ENCODE results near the gene CRACR2B. TPM values are rescaled to one million over a fixed set of nuclear protein-coding genes. Genes with fewer than 3 reads are reported as not detected.

CRACR2B gene
- total and polyA plus RNA-seq, 2 of the 8 experiments (the other 6 are each of a cell fraction or from before 2014, with no cell fraction given): 18.2 to 26.4 TPM

- Histone ChIP-seq H3K9me3 (ENCODE audit: insufficient read depth in 2 of 2, low read depth in 1 of 2, low read length in 1 of 2) (no peaks in the 10 kb centered on the region), H2BK120ac (replicated peaks; ENCODE audit: low read depth, low read length) (no peak overlapping the region), H3K79me1 (ENCODE audit: low read depth, low read length) (peaks cover 9% of the 10 kb centered on the region; the same call in 1 of the 2 replicates), H2AFZ (ENCODE audit: low read length) (no peak overlapping the region), H2BK12ac (ENCODE audit: low read depth, low read length) (no peak overlapping the region), H2AK5ac (ENCODE audit: low read depth, low read length) (no peak overlapping the region), H2BK20ac (ENCODE audit: low read length) (no peak overlapping the region), H3K4ac (replicated peaks; ENCODE audit: insufficient read length, low read depth, low read length) (no peak overlapping the region), H3K4me2 (ENCODE audit: insufficient read depth in 1 of 2, low read depth in 2 of 2, low read length in 2 of 2) (no peak overlapping the region), H3K36me3 (ENCODE audit: control insufficient read depth in 2 of 4, insufficient read depth in 4 of 4, low read length in 3 of 4) (peaks cover 10 to 30% (median 24%) of the 10 kb centered on the region in 4 experiments; a peak in 7 of 8 replicates), H4K5ac (ENCODE audit: insufficient read length, low read depth, low read length) (no peak overlapping the region), H3K27ac (ENCODE audit: low read depth, low read length) (no peak overlapping the region), H4K91ac (replicated peaks; ENCODE audit: insufficient read length, low read length) (no peak overlapping the region), H3K14ac (ENCODE audit: insufficient read length) (no peak overlapping the region), H3K79me2 (ENCODE audit: control insufficient read depth in 1 of 2, insufficient read depth in 2 of 2, low read length in 2 of 2) (peaks cover 0 to 11% of the 10 kb centered on the region in 2 experiments; a peak in 2 of 4 replicates), H3K56ac (replicated peaks; ENCODE audit: insufficient read length, low read depth, low read length) (no peak overlapping the region), H4K20me1 (replicated peaks in 1 of 2; ENCODE audit: control insufficient read depth in 1 of 2, insufficient read depth in 2 of 2, low read length in 2 of 2) (peaks cover 3 to 44% of the 10 kb centered on the region in 2 experiments), H3K23ac (ENCODE audit: insufficient read length) (no peak overlapping the region), H3K4me1 (replicated peaks in 1 of 4; ENCODE audit: control insufficient read depth in 3 of 4, insufficient read depth in 4 of 4, low read length in 3 of 4) (peaks cover 0 to 30% (median 24%) of the 10 kb centered on the region in 4 experiments; a peak in 6 of 7 replicates), H2BK5ac (ENCODE audit: low read depth, low read length) (no peak overlapping the region), H3K23me2 (ENCODE audit: low read depth, low read length) (peaks cover 15% of the 10 kb centered on the region; the same call in 1 of the 2 replicates), H3K27me3 (replicated peaks in 1 of 4; ENCODE audit: control insufficient read depth in 3 of 4, extremely low read depth in 1 of 4, insufficient read depth in 3 of 4, low read length in 3 of 4) (peaks cover 0 to 7% (median 7%) of the 10 kb centered on the region in 4 experiments; a peak in 4 of 7 replicates), H3K4me3 (ENCODE audit: extremely low read depth in 1 of 4, insufficient read depth in 2 of 4, low read depth in 3 of 4, low read length in 4 of 4) (no peak overlapping the region), H3K18ac (ENCODE audit: extremely low read depth, low read length) (no peak overlapping the region), H2BK15ac (ENCODE audit: low read length) (no peak overlapping the region), H4K8ac (ENCODE audit: extremely low read depth, insufficient read depth, low read length) (no peak overlapping the region), H3K9ac (replicated peaks in 1 of 4; ENCODE audit: extremely low read depth in 1 of 4, low read depth in 3 of 4, low read length in 3 of 4) (no peak overlapping the region)
- DNase-seq (ENCODE audit: low read depth in 1 of 2, low spot score in 2 of 2) (no peak), FAIRE-seq (no peak)
- 83% methylated on average over 9 of the region's 9 CpGs; no CpG with 5 or more reads in 1 of the 2 experiments for WGBS, 2 experiments (ENCODE audit: extremely low coverage in 1 of 2, insufficient coverage in 1 of 2, insufficient read length in 1 of 2, insufficient replicate concordance in 2 of 2, low coverage in 1 of 2, low lambda C conversion rate in 2 of 2, missing lambda C conversion rate in 1 of 2)
- TF ChIP-seq CHD1 (IDR thresholded peaks at IDR 0.05; ENCODE audit: low read depth, low read length): no peak
- TF ChIP-seq TBP (IDR thresholded peaks at IDR 0.05; ENCODE audit: low read depth, low read length): no peak
- TF ChIP-seq POLR2AphosphoS5 (IDR thresholded peaks at IDR 0.05; ENCODE audit: low read depth, low read length): no peak
- TF ChIP-seq SIRT6 (IDR thresholded peaks at IDR 0.05; ENCODE audit: low read length): no peak
- TF ChIP-seq TAF7 (optimal IDR thresholded peaks at IDR 0.05; ENCODE audit: borderline replicate concordance, low read depth, low read length): no peak
- TF ChIP-seq HDAC2 (IDR thresholded peaks at IDR 0.05; ENCODE audit: borderline replicate concordance in 1 of 2, low read depth in 2 of 2, low read length in 2 of 2): no peak
- no peak for TF ChIP-seq SP1 (IDR thresholded peaks at IDR 0.05; ENCODE audit: low read depth, low read length)
- no peak for TF ChIP-seq SP2 (IDR thresholded peaks at IDR 0.05; ENCODE audit: low read length)
- TF ChIP-seq SIN3A (conservative IDR thresholded peaks at IDR 0.05 in 1 of 2, IDR thresholded peaks at IDR 0.05 in 1 of 2; ENCODE audit: low read depth in 1 of 2, low read length in 2 of 2): no peak
- POLR2A ChIA-PET (ENCODE audit: partially characterized antibody): interaction anchor here (0.6 to 53.0 kb wide), 6 partner anchors 7 to 321 kb away, joined by 3 to 1917 read pairs (median 119); partner anchors contain the start of genes CD151, CEND1, CRACR2B and GATD1
- CTCF ChIA-PET (ENCODE audit: partially characterized antibody): interaction anchor here (0.6 to 5.2 kb wide), 5 partner anchors 8 to 91 kb away, joined by 3 to 26 read pairs (median 5); partner anchors contain the start of gene CRACR2B
These were observed 9.0 kb downstream of the CRACR2B start for GRCh38 chr11:836700-837099.

Measured in H1 (cell line).